Neural crest cell (in vitro differentiated cells): ENCODE results near the gene ANKS4B. TPM values are rescaled to one million over a fixed set of nuclear protein-coding genes. Genes with fewer than 3 reads are reported as not detected.

ENCODE experiments used
- DNase-seq: peaks from one replicate; pipeline ENCODE4 v3.0.0; 2021; ENCODE audit warnings: low read depth, mixed read lengths, low spot score
- H3K27ac Mint-ChIP-seq: one replicate; pipeline ENCODE4 v1.8.0; 2021; ENCODE audit warnings: mild to moderate bottlenecking, mixed read lengths; ENCODE audit not compliant: unreplicated experiment
- H3K27me3 Mint-ChIP-seq: 2 replicates; pipeline ENCODE4 v1.8.0; 2021; ENCODE audit warnings: low read depth, mild to moderate bottlenecking, mixed read lengths
- H3K36me3 Mint-ChIP-seq: 2 replicates; pipeline ENCODE4 v1.8.0; 2021; ENCODE audit warnings: low read depth, mild to moderate bottlenecking, mixed read lengths
- H3K4me1 Mint-ChIP-seq: 2 replicates; pipeline ENCODE4 v1.8.0; 2021; ENCODE audit warnings: mixed read lengths
- H3K4me3 Mint-ChIP-seq: one replicate; pipeline ENCODE4 v1.8.0; 2021; ENCODE audit warnings: mild to moderate bottlenecking, mixed read lengths
- H3K9me3 Mint-ChIP-seq: 2 replicates; pipeline ENCODE4 v1.8.0; 2021; ENCODE audit warnings: mixed read lengths
- CTCF ChIP-seq: fragments of 200-600 bp; sonication (generic); conservative IDR thresholded peaks from 2 replicates; pipeline ENCODE4 v1.5.0; 2021; ENCODE audit warnings: antibody characterized with exemption, mild to moderate bottlenecking
- total RNA-seq: library from RNA; stranded (reverse); gene quantifications from 2 replicates; pipeline ENCODE4 v1.2.1, GENCODE V29; 2021

Gene ANKS4B
- total RNA-seq, 1 donor from 2014 or later = not detected

GRCh38 chr16:21197112-21197511, 36.4 kb upstream of the ANKS4B start:
- no peaks in the 10 kb centered on the region for H3K9me3 Mint-ChIP-seq
- peaks cover 51% of the 10 kb centered on the region for H3K27me3 Mint-ChIP-seq
- no peak overlapping the region for H3K4me3 Mint-ChIP-seq
- H3K27ac Mint-ChIP-seq = no peak overlapping the region
- H3K36me3 Mint-ChIP-seq = no peaks in the 10 kb centered on the region
- no peak for TF ChIP-seq CTCF
- no peaks in the 10 kb centered on the region for H3K4me1 Mint-ChIP-seq
- no peak for DNase-seq

GRCh38 chr16:21197621-21198020, 35.9 kb upstream of the ANKS4B start:
- H3K4me3 Mint-ChIP-seq = no peak overlapping the region

GRCh38 chr16:21199607-21200218, 33.8 kb upstream of the ANKS4B start:
- no peak for TF ChIP-seq CTCF
- Mint-ChIP-seq H3K27me3 (peaks cover 49% of the 10 kb centered on the region), H3K27ac (no peak overlapping the region), H3K4me3 (no peak overlapping the region), H3K36me3 (no peaks in the 10 kb centered on the region), H3K9me3 (no peaks in the 10 kb centered on the region), H3K4me1 (no peaks in the 10 kb centered on the region)
- no peak for DNase-seq

More at GRCh38 chr16:21197621-21198020, 35.9 kb upstream of the ANKS4B start:
- TF ChIP-seq CTCF = no peak
- H3K27ac Mint-ChIP-seq = no peak overlapping the region
- no peak for DNase-seq
- H3K9me3 Mint-ChIP-seq = no peaks in the 10 kb centered on the region
- H3K36me3 Mint-ChIP-seq = no peaks in the 10 kb centered on the region
- H3K27me3 Mint-ChIP-seq = peaks cover 52% of the 10 kb centered on the region
- H3K4me1 Mint-ChIP-seq = no peaks in the 10 kb centered on the region

- Mint-ChIP-seq H3K27me3 (peaks cover 48% of the 10 kb centered on the region), H3K36me3 (no peaks in the 10 kb centered on the region), H3K4me1 (no peaks in the 10 kb centered on the region), H3K9me3 (no peaks in the 10 kb centered on the region), H3K4me3 (no peak overlapping the region), H3K27ac (no peak overlapping the region)
- no peak for TF ChIP-seq CTCF
- no peak for DNase-seq
Measured at GRCh38 chr16:21203155-21203797, 30.2 kb upstream of the ANKS4B start.

- no peak for DNase-seq
- no peak overlapping the region for H3K27ac Mint-ChIP-seq
- H3K9me3 Mint-ChIP-seq = no peaks in the 10 kb centered on the region
Measured at GRCh38 chr16:21205303-21205702, 28.2 kb upstream of the ANKS4B start.

More at GRCh38 chr16:21205303-21205702, 28.2 kb upstream of the ANKS4B start:
- no peaks in the 10 kb centered on the region for H3K36me3 Mint-ChIP-seq
- no peak overlapping the region for H3K4me3 Mint-ChIP-seq
- H3K27me3 Mint-ChIP-seq = peaks cover 37% of the 10 kb centered on the region
- H3K4me1 Mint-ChIP-seq = no peaks in the 10 kb centered on the region
- no peak for TF ChIP-seq CTCF
